Choroid plexus epithelial cell (primary cell): ENCODE measurements around the gene LSM12.
"Not testable (repeated sequence)": the region's sequence is repeated elsewhere in the genome, so short reads cannot be mapped to it uniquely, and the experiment has no call there.

ENCODE experiments used
- DNase-seq: peaks from one replicate; pipeline ENCODE4 v3.0.0-alpha.2; 2010; ENCODE audit warnings: low read depth
- H3K4me3 ChIP-seq: 2 replicates; pipeline ENCODE4 v1.5.1; 2011; ENCODE audit warnings: low read depth, mild to moderate bottlenecking, control low read depth, low read length, moderate library complexity
- TF ChIP-seq, protein P1 (sequence below): conservative IDR thresholded peaks from 2 replicates; pipeline ENCODE4 v1.5.1; 2011; ENCODE audit warnings: low read depth, mild to moderate bottlenecking, control low read depth, inconsistent platforms, low read length, moderate library complexity

LSM12 gene

DNA sequence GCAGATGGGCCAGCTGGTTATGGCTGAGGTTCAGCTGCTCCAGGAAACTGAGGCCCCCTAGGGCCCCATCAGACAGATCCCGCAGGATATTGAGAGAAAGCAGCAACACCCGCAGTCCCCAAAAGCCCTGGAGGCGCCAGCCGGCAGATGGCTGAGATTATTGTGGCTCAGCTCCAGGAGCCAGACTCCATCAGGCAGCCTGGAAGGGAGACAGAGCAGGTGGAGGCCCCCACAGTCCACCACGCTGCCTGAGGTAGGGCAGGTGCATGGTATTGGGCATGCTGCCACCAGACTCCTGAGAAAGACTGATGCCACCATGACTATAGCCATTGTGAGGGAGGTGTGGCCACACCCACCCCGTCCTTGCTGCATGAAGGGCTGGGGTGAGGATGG is 42.2 kb downstream of the LSM12 start:
- TF ChIP-seq, protein P1, sequence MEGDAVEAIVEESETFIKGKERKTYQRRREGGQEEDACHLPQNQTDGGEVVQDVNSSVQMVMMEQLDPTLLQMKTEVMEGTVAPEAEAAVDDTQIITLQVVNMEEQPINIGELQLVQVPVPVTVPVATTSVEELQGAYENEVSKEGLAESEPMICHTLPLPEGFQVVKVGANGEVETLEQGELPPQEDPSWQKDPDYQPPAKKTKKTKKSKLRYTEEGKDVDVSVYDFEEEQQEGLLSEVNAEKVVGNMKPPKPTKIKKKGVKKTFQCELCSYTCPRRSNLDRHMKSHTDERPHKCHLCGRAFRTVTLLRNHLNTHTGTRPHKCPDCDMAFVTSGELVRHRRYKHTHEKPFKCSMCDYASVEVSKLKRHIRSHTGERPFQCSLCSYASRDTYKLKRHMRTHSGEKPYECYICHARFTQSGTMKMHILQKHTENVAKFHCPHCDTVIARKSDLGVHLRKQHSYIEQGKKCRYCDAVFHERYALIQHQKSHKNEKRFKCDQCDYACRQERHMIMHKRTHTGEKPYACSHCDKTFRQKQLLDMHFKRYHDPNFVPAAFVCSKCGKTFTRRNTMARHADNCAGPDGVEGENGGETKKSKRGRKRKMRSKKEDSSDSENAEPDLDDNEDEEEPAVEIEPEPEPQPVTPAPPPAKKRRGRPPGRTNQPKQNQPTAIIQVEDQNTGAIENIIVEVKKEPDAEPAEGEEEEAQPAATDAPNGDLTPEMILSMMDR, result no peak
- no peak for DNase-seq
- H3K4me3 ChIP-seq, result no peak overlapping the region

DNA sequence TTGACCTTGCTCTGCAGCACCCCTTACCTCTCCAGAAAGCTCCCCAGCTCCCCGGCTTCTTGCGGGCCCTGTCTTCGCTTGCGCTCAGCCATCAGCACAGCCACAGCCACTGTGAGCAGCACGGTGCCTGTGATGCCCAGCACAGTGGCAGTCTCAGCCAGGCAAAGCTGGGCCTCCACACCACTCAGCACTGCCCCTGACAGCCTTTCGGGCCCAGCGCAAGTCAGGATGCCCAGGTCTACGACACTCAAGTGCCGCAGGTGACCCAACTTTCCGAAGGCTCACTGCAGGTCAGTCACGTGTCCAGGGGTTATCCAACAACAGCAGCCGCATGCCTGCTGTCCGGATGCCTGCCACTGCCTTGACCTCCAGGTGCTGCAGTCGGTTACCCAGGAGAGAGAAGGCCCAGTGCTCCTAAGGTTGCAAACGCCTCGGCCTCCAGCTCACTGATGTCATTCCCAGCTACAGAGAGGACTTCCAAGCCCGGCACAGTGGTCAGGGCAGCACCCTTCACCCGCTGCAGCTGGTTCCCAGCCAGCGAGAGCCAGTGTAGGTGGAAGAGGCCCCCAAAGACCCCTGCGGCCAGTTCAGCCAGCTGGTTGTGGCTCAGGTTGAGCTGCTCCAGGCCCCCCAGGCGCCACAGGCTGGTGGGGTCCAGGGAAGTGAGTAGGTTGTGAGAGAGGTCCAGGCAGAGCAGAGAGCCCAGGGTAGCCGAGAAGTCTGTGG is 42.8 kb downstream of the LSM12 start:
- no peak for DNase-seq
- TF ChIP-seq, protein P1, result no peak
- H3K4me3 ChIP-seq, result no peak overlapping the region

DNA sequence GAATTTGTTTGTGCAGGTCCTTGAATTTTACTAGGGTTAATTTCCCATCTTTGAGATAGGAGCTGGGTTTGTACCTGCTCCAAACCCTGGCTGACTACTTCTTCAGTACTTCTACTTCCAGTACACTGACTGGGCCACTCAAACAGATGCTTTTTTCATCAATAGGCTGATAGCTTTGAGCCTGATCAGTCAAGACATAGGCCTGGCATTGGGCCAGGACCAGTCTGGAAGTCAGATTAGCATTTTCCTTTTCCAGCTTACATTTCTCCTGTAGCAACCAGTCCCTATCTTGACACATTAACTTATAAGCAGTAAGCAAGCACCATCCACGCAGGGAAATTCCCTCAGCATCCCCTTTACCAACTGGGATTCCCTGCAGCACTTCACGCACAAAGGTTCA is 44.2 kb downstream of the LSM12 start:
- TF ChIP-seq, protein P1, result no peak
- H3K4me3 ChIP-seq, result no peak overlapping the region
- no peak for DNase-seq

DNA sequence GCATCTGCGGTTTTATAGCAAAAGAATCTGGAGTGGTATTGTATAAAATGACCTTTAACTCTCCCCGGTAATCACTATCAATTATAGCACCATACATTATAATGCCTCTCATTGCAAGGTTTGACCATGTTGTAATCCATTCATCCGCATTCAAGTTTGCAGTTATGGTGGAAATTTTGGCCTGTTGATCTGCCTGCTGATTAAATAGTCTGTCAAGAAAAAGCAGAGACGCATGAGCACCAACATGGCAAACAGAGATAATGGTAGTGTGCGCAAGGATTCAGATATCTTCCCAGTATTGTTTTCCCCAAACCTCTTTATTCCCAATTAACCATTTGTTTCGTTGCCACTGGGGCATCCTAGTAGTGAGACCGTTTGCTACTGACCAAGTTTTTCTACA is 45.2 kb downstream of the LSM12 start:
- DNase-seq, H3K4me3 ChIP-seq: not testable (repeated sequence)

DNA sequence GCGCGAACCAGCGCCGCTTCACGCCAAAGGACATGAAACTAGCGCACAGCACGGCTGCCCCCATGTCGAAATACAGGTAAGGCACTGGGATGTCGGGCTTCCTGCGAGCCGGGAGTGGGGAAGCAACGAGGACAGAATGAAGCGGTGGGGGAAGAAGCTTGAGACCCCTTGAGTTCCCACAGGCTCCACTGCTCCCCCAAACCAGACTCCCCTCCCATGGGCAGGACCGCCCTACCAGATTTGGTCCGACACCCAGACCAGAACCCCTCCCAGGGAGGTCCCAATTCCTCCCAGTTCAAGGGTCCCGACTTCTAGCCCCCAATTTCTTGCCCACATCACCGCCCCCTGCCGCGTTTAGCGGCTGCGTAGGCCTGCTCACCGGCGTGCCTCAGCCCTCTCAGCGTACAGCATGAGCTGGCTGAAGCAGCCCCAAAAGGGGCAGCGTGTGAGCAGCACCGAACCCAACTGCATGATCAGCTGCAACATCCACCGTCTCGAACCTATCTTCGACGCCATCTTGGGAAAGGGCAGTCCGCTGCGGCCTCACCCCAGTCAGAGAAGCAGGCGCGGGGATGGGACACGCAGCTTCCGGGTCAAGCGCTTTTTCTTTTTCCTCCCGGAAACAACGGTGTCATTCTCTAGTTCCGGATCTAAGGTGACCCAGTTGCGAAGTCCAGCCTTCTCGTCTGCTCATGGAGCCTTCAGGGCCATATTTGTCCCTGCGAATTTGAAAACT is 51.9 kb downstream of the LSM12 start, which contains the start of gene TMEM101:
Gene TMEM101 (minus strand): TSS at position 527 of the 736 bp plus-strand sequence. CDS start 11 bp downstream, at position 516.
- peak; percentile 97 for DNase-seq
- TF ChIP-seq, protein P1, result no peak
- H3K4me3 ChIP-seq, result peak within 1 kb of the TSS; percentile 91

DNA sequence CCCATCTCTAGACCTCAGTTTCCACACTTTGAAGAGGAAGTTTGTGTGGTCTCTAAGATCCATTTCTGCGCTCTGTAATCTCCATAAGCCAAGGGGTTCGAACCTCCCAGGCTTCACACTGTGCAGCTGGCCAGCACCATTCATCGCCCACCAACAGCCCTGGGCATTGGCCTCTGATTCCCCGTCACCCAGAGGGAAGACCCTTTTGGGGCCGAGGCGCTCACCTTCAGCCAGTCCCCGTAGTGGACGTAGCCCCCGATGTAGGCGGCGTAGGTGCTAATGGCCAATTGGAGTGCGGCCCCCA is 52.4 kb downstream of the LSM12 start:
- peak overlapping the region; percentile 91 for H3K4me3 ChIP-seq
- no peak for DNase-seq
- TF ChIP-seq, protein P1, result no peak

DNA sequence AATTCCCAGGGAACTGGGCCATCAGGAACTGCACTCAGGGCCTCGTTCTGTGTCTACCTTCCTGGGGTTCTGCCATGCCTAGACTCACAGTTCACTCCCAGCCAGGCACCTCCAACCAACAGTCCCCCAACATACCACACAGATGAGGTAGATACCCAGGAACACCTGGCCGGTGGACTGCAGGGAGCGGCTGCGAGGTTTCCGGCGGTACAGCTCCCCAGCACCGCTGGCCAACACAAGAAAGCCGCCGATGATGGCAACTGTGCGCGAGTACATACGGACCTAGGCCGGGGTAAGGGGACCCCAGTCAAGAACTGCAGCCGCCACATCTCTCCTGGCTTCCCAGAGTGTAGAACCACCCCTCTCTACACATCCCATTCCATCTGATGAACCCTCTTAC is 53.6 kb downstream of the LSM12 start:
- TF ChIP-seq, protein P1, result no peak
- DNase-seq, result no peak
- H3K4me3 ChIP-seq, result no peak overlapping the region
